WI38 (cell line): ENCODE measurements around the gene GALNT12.
A peak's percentile ranks its signal among the peaks of the same experiment; 100 is the strongest.

Source experiments
- H3K4me3 ChIP-seq: 2 replicates; pipeline ENCODE4 v1.5.1; 2011; ENCODE audit warnings: low read depth, mild to moderate bottlenecking, control low read depth, low read length
- TF ChIP-seq, protein P1 (sequence below): IDR thresholded peaks from 2 replicates; pipeline ENCODE4 v1.5.1; 2012; ENCODE audit warnings: low read depth, mild to moderate bottlenecking, control low read depth, low read length

The GALNT12 gene

DNA sequence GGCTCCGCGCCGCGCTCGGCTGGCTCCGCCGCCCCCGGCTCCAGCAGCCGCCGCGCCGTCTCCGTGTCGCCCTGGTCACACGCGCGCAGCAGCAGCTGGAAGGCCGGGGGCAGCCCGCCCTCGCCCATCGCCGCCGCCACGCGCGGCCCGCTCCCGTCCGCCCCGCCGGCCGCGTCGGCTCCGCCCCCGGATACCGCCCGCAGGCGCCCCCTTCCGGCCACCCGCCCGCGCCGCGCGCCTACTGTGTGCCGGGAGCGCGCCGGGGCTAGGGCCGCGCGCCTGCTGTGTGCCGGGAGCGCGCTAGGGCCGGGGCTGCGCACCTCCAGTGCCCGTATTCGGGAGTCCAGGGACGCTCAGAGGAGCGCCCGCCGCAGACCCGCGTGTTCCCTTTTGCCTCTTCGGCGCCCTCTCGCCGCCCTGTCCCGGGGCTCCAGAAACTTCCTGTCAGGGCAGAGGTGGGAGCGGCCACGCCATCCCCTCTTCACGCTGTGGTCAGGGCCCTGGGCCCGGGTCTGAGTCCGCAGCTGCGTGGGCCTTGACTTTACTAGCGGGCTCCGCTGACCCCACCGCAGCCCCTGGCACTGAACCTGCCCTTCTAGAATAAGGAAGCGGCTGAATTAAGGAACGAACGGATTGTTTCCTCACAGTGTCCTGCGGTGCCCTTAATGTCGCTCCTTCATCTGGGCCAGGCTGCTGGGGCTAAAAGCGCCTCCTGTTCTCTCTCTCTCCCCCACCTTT, 10.9 kb upstream of the GALNT12 start, which contains the start of gene ANKS6:
Gene ANKS6, minus strand, starts transcription at position 192 of the 738 bp plus-strand sequence. Its CDS starts 64 bp downstream, at position 128.
- TF ChIP-seq, protein P1, sequence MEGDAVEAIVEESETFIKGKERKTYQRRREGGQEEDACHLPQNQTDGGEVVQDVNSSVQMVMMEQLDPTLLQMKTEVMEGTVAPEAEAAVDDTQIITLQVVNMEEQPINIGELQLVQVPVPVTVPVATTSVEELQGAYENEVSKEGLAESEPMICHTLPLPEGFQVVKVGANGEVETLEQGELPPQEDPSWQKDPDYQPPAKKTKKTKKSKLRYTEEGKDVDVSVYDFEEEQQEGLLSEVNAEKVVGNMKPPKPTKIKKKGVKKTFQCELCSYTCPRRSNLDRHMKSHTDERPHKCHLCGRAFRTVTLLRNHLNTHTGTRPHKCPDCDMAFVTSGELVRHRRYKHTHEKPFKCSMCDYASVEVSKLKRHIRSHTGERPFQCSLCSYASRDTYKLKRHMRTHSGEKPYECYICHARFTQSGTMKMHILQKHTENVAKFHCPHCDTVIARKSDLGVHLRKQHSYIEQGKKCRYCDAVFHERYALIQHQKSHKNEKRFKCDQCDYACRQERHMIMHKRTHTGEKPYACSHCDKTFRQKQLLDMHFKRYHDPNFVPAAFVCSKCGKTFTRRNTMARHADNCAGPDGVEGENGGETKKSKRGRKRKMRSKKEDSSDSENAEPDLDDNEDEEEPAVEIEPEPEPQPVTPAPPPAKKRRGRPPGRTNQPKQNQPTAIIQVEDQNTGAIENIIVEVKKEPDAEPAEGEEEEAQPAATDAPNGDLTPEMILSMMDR, result no peak
- peak within 1 kb of the TSS; percentile 70 for H3K4me3 ChIP-seq

DNA sequence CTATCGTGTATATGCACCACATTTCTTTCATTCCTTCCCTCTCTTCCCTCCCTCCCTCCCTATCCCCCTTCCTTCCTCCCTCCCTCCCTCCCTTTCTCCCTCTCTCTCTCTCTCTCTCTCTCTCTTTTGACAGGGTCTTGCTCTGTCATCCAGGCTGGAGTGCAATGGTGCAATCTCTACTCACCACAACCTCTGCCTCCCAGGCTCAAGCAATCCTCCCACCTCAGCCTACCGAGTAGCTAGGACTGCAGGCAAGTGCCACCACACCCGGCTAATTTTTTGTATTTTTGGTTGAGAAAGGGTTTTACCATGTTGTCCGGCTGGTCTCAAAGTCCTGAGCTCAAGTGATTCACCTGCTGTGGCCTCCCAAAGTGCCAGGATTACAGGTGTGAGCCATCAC, 10.0 kb upstream of the GALNT12 start:
- TF ChIP-seq, protein P1, result no peak
- no peak overlapping the region for H3K4me3 ChIP-seq

DNA sequence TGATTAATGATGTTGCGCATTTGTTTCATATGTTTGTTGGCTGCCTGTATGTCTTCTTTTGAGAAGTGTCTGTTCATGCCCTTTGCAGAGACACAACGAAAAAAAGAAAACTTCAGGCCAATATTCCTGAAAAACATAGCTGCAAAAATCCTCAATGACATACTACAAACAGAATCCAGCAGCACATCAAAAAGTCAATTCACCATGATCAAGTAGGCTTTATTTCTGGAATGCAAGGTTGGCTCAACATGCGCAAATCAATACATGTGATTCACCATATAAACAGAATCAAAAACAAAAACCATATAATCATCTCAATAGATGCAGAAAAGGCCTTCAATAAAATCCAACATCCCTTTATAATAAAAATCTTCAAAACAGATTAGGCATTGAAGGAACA, 9.2 kb upstream of the GALNT12 start:
- H3K4me3 ChIP-seq, result no peak overlapping the region
- TF ChIP-seq, protein P1, result no peak

DNA sequence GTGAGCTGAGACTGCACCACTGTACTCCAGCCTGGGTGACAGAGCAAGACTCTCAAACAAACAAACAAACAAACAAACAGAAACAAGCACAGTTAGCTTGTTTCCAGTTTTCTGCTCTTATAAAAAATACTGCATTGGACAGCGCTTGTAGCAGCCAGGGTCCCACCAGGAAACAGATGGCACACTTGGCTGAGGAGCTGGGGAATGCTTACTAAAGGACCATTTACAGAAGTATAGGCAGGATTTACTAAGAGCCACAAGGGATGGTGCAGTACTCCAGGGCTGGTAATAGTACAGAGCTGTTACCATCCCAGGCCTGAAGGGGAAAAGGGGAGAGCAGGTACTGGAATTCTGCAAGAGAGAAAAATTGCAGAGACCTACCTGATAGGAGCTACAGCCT, 5.9 kb upstream of the GALNT12 start:
- TF ChIP-seq, protein P1, result no peak
- no peak overlapping the region for H3K4me3 ChIP-seq

DNA sequence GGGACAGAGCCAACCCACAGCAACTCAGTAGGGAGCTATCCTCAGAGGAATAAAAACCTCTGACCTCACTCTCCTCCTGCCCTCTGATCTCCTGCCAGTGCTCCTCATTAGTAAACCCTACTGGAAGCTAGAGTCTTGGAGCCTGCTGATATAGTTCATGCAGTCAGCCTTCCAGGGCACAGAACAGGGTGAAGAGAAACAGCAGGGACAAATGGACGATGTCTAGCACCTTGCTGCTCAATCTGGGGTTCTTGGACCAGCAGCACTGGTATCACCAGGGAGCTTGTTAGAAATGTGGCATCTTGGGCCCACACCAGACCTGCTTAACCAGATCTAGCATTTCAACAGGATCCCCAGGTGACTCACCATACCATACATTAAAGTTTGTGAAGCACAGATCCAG, 5.5 kb upstream of the GALNT12 start:
- H3K4me3 ChIP-seq, result no peak overlapping the region
- TF ChIP-seq, protein P1, result no peak

DNA sequence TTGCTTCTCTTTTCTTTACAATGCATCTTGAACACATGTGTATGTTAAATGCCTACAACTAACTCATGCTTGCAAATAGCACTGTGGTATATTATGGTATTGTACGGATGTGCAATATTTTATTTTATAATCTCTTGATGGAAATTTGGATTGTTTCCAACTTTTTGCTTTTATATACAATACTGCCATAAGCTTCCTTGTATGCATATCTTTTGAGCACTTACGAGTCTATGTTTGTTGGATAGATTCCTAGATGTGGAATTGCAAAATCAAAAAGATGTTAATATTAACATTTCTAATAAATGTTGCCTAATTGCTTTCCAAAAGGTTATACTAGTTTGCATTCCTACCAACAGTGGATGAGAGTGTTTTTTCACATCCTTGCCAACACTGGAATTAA, 3.4 kb upstream of the GALNT12 start:
- H3K4me3 ChIP-seq, result no peak overlapping the region
- TF ChIP-seq, protein P1, result no peak

DNA sequence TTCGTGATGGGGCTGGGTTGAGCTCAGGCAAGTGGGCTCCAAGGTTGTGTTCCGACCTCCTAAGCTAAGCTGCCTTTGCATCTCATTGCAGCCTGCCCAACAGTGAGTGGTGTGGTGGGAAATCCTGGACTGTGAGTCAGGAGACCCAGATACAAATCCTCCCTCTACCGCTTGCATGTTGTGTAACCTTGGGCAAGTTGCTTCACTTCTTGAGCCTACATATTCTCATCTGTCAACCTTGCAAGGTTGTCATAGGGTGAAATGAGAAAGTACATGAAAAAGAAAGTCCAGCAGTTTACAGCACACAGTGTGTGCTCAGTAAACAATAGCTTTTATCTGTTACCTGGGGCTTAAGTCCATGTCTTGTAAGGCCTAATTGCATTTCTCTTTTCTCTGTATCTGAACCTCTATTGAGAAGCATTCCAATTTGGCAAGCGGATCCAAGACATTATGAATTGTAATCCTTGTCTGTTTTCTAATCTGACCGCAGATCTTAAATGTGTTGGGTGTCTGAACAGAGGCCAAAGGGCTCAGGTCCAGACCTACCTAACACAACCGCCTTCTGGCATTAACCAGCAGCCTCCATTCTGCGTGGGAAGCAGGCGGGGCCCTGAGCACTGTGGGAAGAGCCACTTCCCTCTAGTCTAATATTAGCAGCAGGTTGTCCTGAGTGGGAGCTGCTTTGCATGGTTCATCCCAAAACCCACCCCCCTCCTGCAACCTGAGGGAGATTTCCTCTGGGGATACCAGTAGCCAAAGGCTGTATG, 1.8 kb upstream of the GALNT12 start:
- TF ChIP-seq, protein P1, result no peak
- no peak overlapping the region for H3K4me3 ChIP-seq
